Measurements from ENCODE around the gene ITGA3.

ITGA3 gene

DNA sequence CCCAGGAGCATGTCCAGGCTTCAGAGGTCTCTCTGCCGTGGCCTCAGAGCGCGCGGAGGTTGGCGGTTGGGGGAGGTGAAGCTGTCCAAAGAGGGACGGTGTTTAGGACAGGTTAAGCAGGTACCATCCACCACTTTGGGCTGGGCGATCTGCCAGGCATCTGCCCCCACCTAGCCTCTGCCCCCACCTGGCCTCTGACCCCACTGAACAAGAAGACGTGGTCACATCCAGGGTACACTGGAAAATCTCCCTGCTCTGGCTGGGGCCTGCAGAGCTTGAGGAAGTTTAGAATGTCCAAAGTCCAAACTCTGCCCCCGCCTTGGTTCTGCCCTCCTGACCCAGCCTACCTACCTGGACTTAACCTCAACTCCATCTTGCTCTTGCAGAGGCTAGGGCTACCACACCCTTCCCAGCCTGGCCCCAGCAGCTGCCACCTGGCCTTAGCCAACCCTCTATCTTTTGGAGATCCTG is 1.6 kb downstream of the ITGA3 start:
- DNase-seq (ENCODE audit: low spot score), result no peak
- peak overlapping the region; percentile 80 for H3K4me3 ChIP-seq (ENCODE audit: severe bottlenecking)
- TF ChIP-seq, protein P1, sequence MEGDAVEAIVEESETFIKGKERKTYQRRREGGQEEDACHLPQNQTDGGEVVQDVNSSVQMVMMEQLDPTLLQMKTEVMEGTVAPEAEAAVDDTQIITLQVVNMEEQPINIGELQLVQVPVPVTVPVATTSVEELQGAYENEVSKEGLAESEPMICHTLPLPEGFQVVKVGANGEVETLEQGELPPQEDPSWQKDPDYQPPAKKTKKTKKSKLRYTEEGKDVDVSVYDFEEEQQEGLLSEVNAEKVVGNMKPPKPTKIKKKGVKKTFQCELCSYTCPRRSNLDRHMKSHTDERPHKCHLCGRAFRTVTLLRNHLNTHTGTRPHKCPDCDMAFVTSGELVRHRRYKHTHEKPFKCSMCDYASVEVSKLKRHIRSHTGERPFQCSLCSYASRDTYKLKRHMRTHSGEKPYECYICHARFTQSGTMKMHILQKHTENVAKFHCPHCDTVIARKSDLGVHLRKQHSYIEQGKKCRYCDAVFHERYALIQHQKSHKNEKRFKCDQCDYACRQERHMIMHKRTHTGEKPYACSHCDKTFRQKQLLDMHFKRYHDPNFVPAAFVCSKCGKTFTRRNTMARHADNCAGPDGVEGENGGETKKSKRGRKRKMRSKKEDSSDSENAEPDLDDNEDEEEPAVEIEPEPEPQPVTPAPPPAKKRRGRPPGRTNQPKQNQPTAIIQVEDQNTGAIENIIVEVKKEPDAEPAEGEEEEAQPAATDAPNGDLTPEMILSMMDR (IDR thresholded peaks at IDR 0.05; ENCODE audit: poor library complexity, severe bottlenecking), result no peak

DNA sequence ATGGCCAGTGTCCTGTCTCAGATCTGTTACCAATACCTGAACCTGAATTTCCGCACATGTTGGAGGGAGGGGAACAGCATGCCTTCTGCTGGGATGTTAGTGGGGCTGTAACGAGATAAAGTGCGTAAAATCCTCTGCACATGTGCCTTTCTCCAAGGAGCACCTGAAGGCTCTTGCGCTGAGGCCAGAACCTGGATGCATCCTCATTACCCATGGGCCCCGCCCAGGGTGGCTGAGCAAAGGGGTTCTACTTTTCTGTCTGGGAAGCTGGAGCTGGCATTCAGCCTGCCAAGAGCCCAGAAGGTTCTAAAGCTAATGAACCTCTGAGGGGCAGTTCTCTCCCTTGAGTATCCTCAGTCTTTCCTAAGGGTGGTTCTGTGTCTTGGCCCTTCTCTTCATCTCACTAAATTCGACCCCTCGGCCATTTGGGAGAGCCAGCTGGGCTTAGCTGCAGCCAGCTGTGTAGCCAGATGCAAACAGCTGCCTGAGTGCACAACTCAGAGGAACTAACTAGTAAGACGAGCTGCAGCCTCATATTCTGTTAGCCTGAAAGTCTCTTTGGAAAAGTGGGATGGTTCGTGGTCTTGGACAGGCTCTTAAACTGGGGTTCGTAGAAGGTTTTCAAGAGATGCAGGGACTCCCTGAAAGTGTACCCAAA is 2.5 kb downstream of the ITGA3 start:
- Histone ChIP-seq H3K9me3 (ENCODE audit: severe bottlenecking) (no peaks in the 10 kb centered on the region), H3K36me3 (ENCODE audit: low read depth) (peaks cover 63% of the 10 kb centered on the region), H3K4me3 (ENCODE audit: severe bottlenecking) (peak overlapping the region; percentile 80), H3K27ac (ENCODE audit: poor library complexity, severe bottlenecking) (peak overlapping the region; percentile 100), H3K4me1 (ENCODE audit: insufficient read depth, poor library complexity, severe bottlenecking) (peaks cover 50% of the 10 kb centered on the region), H3K27me3 (ENCODE audit: insufficient read depth, poor library complexity, severe bottlenecking) (no peaks in the 10 kb centered on the region)
- TF ChIP-seq, protein P1 (IDR thresholded peaks at IDR 0.05; ENCODE audit: poor library complexity, severe bottlenecking), result no peak
- no peak for DNase-seq (ENCODE audit: low spot score)
- no peak for ATAC-seq (ENCODE audit: low read depth)

More for the DNA sequence above, 1.6 kb downstream of the ITGA3 start:
- no peaks in the 10 kb centered on the region for H3K27me3 ChIP-seq (ENCODE audit: insufficient read depth, poor library complexity, severe bottlenecking)
- peaks cover 55% of the 10 kb centered on the region for H3K36me3 ChIP-seq (ENCODE audit: low read depth)
- H3K27ac ChIP-seq (ENCODE audit: poor library complexity, severe bottlenecking), result peak overlapping the region; percentile 100
- no peak for ATAC-seq (ENCODE audit: low read depth)
- no peaks in the 10 kb centered on the region for H3K9me3 ChIP-seq (ENCODE audit: severe bottlenecking)
- peaks cover 50% of the 10 kb centered on the region for H3K4me1 ChIP-seq (ENCODE audit: insufficient read depth, poor library complexity, severe bottlenecking)

DNA sequence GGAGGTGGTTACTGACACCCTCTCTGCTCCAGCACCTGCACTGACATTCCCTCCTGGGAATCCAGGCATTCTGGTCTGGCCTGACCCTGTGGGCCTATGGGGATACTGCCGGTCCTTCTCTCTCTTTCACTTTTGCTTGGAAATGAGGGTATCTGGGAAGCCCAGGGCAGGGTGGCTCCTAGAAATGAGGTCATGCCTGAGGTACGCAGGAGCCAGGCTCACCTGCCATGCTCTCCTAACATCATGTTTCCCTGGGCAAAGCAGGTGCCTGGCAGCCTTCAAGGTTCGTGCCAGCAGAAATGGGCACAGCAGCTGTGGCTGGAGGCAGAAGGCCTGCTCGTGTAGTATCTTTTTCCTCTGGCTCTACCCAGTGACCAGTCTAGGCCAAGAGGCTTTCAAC is 3.3 kb downstream of the ITGA3 start:
- TF ChIP-seq, protein P1 (IDR thresholded peaks at IDR 0.05; ENCODE audit: poor library complexity, severe bottlenecking), result no peak
- Histone ChIP-seq H3K36me3 (ENCODE audit: low read depth) (peaks cover 71% of the 10 kb centered on the region), H3K27me3 (ENCODE audit: insufficient read depth, poor library complexity, severe bottlenecking) (no peaks in the 10 kb centered on the region), H3K27ac (ENCODE audit: poor library complexity, severe bottlenecking) (peak overlapping the region; percentile 100), H3K4me3 (ENCODE audit: severe bottlenecking) (peak overlapping the region; percentile 80), H3K4me1 (ENCODE audit: insufficient read depth, poor library complexity, severe bottlenecking) (peaks cover 50% of the 10 kb centered on the region), H3K9me3 (ENCODE audit: severe bottlenecking) (no peaks in the 10 kb centered on the region)
- DNase-seq (ENCODE audit: low spot score) (no peak), ATAC-seq (ENCODE audit: low read depth) (no peak)

DNA sequence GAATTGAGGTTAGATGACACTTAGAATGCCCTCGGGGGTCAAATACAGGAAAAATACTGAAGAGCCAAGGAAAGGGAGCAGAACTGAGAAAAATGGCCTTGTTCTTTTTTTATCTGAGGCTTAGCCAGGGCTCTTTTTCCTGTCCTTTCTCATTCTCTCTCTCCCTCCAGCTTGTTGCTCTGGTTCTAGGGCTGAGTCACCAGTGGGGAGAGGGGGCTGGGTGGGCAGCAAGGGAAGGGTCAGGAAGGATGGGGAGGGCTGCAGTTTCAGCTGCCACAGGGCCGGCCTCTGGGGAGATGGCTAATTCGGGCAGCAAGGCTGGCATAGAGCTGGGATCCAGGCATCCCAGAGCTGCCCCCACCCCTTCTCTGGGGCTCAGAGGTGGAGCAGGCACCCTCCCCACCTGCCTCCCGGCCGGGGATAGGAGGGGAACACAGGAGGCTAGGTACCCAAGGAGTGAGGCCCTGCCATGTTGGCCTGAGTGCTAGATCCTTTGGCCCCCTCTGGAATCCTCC is 3.9 kb downstream of the ITGA3 start:
- Histone ChIP-seq H3K27me3 (ENCODE audit: insufficient read depth, poor library complexity, severe bottlenecking) (no peaks in the 10 kb centered on the region), H3K27ac (ENCODE audit: poor library complexity, severe bottlenecking) (peak overlapping the region; percentile 100)

More for the DNA sequence above, 3.9 kb downstream of the ITGA3 start:
- H3K4me1 ChIP-seq (ENCODE audit: insufficient read depth, poor library complexity, severe bottlenecking), result peaks cover 49% of the 10 kb centered on the region
- peaks cover 77% of the 10 kb centered on the region for H3K36me3 ChIP-seq (ENCODE audit: low read depth)
- no peak for DNase-seq (ENCODE audit: low spot score)
- ATAC-seq (ENCODE audit: low read depth), result no peak
- TF ChIP-seq, protein P1 (IDR thresholded peaks at IDR 0.05; ENCODE audit: poor library complexity, severe bottlenecking), result no peak
- peak overlapping the region; percentile 80 for H3K4me3 ChIP-seq (ENCODE audit: severe bottlenecking)
- H3K9me3 ChIP-seq (ENCODE audit: severe bottlenecking), result no peaks in the 10 kb centered on the region
